GM21786 (cell line): ENCODE data around the gene GNPAT.

Experiments
- ATAC-seq: cut with Tn5 transposase; IDR thresholded peaks from one replicate; pipeline ENCODE4 v1.9.1; 2021; ENCODE audit not compliant: unreplicated experiment

The GNPAT gene

DNA sequence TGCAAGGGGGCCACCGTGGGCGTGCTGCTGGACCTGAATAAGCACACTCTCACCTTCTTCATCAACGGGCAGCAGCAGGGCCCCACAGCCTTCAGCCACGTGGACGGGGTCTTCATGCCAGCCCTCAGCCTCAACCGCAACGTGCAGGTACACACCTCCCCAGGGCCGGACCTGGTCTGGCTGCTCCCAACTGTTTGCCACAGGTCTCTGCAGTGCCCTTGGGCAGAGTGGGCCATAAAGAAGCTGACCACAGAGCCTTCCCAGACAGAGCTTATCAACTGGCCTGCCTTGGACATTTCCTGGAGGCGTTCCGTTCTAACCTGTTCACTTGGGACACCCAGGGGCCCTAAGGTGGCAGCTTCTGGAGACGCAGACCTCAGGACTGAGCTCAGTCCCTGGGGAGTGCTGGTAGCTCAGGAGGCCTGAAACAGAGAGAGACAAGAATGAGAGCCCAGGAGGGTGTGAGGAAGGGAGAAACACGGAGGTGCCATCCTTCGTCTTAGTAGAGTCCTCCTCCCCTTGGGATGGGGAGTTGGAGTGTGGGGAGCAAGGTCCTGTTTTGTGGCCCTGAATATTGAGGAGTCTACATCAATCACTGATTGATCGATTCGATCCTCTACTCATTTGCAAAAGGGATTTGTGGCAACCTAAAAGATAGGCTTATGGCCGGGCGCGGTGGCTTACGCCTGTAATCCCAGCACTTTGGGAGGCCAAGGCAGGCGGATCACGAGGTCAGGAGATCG is 27.0 kb upstream of the GNPAT start:
- ATAC-seq = no peak

DNA sequence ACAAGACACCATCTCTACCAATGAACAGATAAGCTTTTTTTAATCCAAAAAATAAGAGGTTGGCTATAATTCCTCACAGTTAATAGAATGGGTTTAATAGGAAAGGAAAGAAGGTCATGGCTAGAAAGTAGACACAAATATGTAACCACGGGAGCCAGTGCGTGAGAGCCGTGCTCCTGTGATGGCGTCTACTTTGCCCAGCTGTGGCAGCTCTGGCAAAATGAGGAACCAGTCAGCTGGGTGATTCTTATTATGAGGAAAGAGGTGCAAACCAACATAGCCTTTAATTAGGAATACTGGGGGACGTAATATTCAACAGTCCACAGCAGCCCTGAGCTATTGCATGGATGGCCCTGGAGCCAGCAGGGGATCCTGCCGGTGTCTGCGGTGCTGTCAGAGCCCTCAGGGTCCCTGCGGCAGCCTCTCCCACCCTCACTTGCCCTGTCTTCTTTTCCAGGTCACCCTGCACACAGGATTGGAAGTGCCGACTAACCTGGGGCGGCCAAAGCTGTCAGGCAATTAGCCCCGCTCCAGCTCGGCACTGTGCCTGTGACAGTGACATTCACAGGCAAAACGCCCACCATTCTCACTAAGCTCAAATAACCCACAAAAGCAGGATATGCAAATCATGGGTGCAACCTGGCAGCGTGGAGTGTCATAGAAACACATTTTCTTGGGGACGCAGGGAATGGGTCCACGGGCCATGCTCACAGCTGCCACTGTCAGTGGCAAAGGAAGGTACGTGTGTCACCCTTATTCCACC is 25.9 kb upstream of the GNPAT start:
- ATAC-seq = no peak

DNA sequence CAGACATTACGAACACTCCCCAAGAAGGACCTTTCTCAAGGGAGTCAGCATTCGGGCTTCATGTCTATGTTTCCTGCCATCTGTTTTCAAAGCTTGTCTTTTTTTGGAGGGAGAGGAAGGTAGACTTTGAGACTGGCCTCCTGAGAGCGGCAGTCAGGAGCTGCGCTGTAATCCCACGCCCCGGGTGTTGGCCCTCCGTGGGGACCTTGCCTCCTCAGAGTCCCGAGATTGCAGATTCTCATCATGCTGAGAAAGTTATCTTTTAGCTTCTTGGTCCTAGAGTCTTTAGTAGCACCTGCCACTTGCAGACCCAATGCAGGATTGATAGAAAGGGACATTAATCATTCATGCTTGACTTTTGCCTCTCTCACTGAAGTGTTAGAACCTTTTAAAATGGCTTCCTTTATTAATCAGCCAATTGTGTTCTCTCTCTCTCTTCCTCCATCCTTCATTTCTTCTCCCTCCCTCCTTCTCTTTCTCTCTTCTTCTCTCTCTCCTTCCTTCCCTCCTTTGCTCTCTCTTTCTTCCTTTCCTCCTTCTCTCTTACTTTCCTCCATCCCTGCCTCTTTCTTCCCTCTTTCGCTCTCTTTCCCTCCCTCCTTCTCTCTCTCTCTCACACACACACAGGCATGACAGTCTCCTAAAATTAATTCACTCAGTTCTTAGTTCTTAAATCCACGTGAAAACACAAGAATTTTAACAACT is 25.2 kb upstream of the GNPAT start:
- no peak for ATAC-seq

DNA sequence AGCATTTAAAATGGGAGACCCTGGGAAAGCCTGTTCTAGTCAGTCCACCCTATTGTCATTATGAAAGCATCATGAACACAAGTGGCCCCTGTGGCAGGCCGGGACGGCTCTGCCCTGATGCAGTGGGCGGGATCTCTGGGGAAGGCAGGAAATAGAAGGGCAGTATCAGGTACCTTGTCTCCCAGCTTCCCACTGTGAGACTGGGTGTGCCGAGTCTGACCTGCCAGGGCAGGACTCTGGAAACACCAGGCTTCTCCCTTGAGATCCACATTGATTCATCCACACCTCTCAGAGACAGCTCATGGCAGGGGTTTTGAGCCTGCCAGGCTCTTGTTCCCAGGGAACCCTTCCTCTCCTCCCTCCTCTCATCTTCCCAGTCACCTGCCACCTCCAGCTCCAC is 24.5 kb upstream of the GNPAT start:
- ATAC-seq = no peak

DNA sequence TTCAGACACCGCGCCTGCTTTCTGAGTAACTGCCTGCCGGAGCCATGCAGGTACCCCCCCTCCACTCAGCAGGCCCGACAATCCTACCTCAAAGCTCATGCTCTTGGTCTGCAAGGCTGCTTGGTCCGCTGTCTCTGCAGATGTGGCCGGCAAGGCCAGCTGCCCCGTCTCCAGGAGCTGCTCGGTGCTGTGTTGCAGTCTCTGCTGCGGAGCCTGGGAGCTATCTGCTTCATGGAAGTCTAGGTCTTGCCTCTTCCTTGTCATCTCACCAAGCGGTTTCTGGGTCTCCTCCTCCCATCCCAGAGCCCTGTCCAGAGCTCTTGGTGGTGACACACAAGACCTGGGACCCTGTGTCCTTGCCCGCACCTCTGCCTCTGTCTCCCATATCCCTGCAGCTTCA is 24.0 kb upstream of the GNPAT start:
- ATAC-seq = no peak

DNA sequence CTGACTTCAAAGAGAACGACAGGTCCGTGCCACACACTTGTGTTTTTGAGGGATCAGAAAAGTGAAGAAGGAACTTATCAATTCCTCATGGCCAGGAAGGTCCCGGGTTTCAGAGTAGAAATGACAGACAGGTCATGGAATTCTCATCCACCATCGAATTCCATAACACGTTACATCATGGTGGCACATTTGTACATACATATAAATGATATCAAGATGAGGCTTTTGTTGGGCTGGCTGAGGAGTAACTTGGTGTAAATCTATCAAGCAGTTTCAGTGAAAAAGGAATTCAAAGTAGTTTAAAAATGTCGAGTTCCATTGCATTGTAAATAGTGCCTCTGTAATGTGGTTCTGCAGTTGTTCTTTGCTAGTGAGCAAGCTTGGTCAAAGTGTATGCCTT is 22.9 kb upstream of the GNPAT start:
- ATAC-seq = no peak

DNA sequence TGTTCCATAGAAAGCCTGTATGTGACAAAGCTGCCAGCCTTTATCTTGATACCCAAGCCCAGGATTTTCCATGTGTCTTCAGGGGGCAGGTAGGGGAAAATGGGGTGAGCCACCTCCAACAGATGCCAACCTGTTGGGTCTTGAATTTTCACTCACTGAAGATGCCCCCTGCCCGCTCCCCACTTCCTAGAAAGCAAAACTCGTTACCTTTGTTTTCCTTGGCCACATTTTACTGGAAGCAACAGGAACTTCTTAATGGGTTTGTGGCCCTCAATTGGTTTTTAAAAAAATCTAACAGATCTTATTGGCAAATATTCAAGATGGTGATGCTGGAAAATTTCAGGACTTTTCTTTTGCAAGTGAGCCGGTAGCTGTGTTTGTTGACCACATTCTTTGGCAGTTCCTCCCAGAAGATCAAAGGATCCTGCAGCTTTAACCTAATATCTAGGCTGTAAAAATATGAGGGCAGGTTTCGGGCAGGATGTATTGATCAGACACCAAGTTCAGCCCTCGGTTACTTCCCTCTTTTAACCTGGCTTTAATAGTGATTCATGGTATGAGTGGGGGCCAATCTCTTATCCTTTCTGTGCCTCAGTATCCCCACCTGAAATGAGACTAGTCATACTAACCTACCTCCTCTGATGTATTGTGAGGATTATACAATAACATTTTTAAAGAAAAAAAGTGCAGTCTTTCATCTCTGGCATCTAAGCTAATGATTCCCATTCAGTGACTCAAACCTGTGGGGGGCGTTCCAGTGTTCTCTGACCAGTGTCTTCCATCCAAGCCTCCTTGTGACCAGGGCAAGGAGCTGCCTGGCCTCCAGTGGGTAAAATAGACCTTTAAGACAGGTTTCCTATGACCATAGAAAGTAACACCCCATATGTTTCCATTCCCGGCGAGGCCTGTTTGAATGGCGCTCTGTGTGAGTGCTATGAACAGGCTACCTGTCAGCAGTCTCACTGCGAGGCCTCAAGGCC is 21.3 kb upstream of the GNPAT start:
- ATAC-seq = no peak

DNA sequence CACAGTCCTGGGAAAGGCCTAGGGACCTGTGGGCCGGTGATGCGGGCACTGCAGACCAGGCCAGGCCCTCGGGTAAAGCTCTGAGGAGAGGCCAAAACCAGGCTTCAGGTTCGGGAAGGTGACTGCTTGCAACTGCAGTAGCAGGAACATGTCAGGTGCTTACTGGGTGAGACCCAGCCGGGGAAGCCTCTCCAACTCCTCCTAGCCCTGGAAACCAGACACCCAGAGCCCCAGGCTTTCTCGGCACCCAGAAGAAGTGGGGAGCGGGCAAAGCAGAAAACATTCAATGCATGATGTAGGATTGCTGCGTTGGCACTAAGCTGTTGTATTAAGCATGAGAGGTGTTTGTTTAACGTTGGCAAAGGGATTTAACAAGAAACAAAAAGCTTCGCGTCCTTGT is 20.2 kb upstream of the GNPAT start:
- ATAC-seq = no peak

DNA sequence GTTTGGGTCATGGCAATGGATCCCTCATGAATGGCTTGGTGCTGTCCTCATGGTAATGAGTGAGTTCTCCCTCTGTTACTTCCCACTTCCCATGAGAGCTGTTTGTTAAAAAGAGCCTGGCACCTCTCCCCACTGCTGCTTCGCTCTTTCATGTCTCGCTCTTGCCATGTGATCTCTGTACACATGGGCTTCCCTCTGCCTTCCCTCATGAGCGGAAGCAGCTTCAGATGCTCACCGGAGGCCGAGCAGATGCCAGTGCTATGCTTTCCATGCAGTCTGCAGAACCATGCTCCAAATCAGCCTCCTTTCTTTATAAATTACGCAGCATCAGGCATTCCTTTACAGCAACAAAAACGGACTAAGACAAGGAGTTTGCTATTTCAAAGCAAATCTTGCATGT is 14.9 kb upstream of the GNPAT start:
- no peak for ATAC-seq

DNA sequence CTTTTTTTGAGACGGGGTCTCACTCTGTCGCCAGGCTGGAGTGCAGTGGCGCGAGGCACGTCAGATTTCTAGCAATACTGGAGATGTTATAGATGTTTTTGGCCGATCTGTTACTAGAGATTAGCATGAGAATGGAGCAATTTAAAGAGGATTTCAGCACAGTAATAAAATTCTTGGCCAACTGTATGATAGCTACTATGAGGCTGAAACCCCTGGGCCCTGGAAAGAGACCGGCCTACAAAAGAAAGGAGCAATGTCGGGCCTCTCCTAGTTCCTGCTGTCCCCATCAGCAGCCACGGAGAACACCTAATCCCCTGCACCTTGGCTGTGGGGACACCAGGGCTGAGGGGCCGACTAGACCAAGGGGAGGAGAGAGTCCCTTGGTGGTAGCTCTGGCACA is 9.5 kb upstream of the GNPAT start:
- ATAC-seq = no peak

DNA sequence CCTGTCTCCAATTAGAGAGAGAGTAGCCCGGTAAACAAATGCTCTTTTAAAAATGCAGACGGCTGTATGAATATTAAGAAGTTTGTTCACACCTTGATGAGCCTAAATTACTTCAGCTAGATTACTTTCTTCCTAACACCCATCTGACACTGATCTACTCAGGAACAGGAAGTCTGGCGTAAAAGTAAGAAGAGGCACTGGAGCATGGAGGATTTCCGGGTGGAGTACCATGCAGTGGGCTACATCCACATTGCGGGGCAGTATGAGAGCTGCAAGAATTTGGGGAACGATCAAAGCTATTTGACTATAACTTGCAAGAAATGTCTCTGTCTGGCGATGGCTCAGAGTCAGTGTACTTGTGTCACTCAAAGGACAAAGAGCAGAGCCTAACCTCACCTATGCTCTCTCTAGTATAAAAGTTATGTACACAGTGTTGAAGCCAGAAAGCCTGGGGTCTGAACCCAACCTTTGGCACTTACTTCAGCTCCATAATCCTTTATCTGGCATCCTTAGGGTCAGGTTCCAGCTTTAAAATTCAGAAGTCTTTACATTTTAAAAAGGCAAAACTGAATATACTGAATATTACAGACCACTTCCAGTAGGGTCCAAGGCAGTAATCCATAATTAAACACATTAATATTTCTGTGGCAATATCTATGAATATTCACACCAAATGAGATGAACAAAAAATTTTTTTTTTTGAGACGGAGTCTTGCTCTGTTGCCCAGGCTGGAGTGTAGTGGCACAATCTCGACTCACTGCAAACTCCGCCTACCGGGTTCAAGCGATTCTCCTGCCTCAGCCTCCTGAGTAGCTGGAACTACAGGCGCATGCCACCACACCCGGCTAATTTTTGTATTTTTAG is 7.9 kb upstream of the GNPAT start:
- peak; percentile 69 for ATAC-seq

DNA sequence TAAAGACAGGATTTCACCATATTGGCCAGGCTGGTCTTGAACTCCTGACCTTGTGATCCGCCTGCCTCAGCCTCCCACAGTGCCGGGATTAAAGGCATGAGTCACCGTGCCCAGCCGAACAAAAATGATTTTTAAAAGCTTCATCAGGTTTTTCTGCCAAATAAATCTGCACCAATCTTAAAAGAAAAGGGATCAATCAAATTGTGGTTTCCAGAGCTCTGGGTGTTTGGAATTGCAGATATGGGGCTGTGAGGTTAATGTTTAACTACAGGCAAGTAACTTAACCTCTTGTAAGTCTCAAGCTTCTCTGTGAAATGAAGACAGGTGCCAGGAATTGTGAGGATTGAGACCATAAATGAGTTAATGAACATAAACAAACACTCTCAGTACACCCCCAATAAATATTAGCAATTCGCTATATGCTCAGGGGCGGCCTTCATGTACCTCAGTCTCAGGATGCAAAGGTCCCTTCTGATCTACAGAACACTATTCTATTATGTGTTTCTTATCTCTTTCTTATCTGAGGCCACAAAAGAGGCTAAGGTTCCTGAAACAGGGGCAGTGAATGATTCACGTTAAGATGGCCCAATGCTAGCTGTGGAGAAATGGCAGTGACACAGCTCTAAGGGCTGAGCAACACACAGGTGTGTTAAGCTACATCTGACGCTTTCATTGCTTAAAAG is 7.1 kb upstream of the GNPAT start:
- no peak for ATAC-seq

DNA sequence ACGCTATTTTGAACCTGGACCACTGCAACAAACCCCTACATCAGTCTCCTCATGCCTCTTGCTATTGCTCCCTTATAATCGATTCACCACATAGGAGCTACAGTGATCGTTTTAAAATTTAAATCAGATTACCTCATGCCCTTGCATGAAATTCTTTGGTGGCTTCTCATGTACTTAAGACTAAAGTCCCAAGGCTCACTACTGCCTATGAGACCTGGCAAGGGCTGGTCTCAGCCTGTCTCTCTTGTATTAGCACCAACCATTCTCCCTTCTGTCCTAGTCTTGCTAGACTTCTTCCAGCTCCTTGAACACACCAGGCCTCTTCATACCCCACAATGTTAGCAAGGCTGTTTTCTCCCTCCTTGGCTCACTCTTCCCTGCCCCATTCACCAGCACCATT is 6.5 kb upstream of the GNPAT start:
- no peak for ATAC-seq

DNA sequence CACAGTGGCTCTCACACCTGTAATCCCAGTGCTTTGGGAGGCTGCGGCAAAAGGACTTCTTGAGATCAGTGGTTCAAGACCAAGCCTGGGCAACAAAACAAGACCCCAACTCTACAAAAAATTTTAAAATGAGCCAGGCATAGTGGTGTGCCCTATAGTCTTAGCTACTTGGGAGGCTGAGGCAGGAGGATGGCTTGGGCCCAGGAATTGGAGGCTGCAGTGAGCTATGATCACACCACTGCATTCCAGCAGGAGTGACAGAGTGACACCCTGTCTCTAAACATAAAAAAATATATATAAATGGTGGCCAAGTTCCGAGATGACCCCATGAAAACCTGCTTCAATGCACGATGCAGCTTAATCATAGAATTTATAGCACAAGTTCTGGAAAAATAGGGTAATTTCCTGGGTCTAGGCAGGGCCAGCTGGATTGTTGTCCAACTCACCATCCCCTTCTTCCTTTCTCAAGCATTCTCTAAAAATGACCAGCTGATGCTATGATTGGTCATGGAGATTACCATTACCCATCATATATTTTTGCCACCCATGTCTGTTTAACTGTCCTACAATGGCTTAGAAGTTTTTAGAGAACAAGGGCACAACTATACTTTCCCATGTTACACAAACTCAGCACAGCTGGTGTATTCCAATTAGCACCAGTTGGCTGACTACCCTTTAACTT is 5.3 kb upstream of the GNPAT start:
- ATAC-seq = no peak

DNA sequence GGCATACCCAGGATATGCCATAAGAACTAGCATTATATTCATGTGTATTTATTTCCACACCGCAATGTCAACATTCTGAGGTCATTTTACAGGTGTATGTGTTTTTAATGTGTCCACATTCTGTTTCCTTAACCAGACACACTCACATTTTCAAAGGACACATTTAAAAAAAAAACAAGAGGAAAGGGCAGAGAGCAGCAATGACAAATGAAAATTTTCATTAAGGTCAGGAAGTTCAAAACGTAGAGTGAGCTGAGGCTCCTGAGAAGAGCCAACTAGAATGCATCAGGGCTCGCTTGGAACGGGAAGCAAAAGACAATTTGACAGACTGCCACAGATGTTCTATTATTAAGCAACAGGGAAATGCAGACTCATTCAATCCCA is 4.8 kb upstream of the GNPAT start:
- ATAC-seq = no peak

DNA sequence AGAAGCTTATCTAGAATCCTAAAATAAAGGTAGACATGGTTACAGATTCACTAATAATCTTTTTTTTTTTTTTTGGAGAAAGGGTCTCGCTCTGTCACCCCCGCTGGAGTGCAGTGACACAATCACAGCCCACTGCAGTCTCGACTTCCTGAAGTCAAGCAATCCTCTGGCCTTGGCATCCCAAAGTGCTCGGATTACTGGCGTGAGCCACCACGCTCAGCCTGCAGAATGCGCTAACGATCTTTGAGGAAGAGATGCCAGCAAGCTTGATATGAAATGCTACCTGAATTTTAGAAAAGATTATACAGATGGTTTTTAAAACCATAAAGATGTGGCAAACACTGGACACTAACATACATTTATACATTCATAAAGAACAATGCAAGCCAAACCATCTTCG is 4.1 kb upstream of the GNPAT start:
- no peak for ATAC-seq

DNA sequence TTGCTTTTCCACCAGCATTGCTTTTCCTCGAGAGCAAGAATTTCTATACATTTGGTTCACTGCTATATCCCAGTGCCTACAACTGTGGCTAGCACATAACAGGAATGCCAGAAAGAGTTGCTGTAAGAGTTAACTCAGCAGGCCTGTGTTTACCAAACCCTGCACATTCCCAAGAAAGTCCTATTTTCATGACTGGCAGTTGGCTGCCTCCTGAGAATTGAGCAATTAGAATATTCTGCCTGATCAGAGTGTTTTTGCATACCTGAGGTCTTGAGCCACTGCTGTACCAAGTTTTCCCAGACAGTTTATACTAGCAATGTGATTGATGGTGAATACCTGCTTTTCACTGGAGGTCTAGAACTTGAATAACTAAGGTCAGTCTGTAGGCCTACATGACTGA is 2.7 kb upstream of the GNPAT start:
- ATAC-seq = no peak

DNA sequence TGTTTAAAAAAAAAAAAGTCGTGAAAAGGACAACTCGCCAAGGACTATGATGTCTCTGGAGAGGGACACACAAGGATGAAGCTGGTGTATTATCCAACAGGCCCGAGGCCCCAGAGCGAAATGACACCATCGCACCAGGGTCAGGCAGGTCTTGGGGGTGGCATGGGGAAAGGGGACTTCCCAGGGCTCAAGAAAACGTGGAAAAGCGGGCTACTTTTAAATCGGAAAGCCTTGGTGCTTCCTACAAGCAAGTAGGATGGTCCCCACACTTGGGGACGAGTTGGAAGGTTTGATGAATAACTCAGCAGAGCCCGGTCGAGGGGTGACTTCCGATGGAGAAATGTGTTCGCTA is 505 bp upstream of the GNPAT start:
- peak; percentile 8 for ATAC-seq

DNA sequence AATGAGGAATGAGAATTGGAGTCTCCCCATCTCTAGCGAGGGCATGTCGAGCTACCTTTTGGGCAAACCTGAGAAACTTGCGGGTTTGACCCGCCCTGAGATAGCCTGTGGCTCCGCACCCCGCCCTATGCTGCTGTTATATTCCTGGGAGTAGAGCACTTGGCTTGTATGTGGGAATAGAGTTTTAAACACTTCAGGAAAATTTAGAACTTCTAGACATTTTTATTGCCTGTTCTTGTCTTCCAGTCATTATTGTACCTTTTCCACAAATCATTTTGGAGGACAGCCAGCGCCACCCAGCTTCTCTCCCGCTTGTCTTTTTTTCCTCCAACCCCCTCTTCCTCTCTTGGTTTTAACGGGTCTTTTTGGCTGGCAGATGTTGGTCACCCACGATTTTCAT is 738 bp downstream of the GNPAT start:
- ATAC-seq = peak; percentile 25
